ENCODE data around the gene CFAP69. TPM values are rescaled to one million over a fixed set of nuclear protein-coding genes. Genes with fewer than 3 reads are reported as not detected.

Gene CFAP69
- total and polyA plus RNA-seq, 2 of the 8 experiments (the other 6 are each of a cell fraction or from before 2014, with no cell fraction given), result 1.00 to 3.8 TPM

DNA sequence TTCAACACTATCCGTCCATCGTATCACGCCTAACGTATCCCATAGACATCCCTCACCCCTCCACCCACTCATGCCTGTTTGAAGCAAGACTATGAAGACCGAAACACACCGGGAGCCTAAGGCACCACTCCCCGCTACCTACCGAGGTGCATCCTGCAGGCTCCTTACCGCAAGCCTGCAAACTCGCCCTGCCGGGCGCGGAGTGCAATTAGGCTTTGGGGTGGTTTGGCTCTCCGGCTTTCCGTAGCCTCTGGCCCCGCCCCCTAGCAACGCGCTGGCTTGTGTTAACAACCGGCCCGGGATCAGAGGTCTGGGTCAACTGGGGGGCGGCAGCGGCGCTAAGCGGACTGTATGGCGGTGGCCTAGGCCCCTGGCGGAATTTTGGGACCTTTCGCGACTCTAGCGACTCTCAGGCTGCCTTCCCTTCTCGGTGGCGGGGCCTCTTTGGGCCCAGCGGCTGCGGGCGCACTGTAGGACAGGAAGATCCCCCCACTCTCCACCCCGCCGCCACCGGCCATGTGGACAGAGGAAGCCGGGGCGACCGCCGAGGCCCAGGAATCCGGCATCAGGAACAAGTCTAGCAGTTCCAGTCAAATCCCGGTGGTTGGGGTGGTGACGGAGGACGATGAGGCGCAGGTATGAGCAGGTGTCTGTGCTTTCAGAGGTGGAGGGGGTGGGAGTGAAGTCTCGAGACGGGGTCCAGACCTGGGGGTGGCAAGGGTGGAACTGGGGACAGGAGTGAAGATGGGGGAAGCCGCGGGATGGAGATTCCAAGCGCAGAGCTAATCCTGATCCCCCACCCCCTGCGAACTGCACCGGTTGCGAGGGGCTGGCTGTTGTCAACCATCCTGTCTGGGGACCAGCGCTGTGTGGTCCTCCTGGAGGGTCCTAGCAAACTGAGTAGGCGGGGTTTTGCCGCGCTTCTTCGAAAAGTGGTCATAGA lies at the start of gene CFAP69 (continued):
- no peak for TF ChIP-seq TEAD4 (IDR thresholded peaks at IDR 0.05; ENCODE audit: low read depth, low read length)
- peak; percentile 64; the same call in 1 of the 2 replicates for TF ChIP-seq TAF1 (IDR thresholded peaks at IDR 0.05; ENCODE audit: low read depth, low read length)
- no peak for TF ChIP-seq NANOG (IDR thresholded peaks at IDR 0.05; ENCODE audit: insufficient read depth, low read depth, low read length, poor library complexity, severe bottlenecking)
- TF ChIP-seq SIN3A (conservative IDR thresholded peaks at IDR 0.05 in 1 of 2, IDR thresholded peaks at IDR 0.05 in 1 of 2; ENCODE audit: low read depth in 1 of 2, low read length in 2 of 2), result peak; percentile 90 to 98; a peak in 3 of 4 replicates
- TF ChIP-seq GTF2F1 (IDR thresholded peaks at IDR 0.05; ENCODE audit: borderline replicate concordance, low read depth, low read length), result no peak
- TF ChIP-seq CEBPB (IDR thresholded peaks at IDR 0.05; ENCODE audit: low read depth, low read length), result peak; percentile 55; the same call in 1 of the 2 replicates
- TF ChIP-seq, protein P1, sequence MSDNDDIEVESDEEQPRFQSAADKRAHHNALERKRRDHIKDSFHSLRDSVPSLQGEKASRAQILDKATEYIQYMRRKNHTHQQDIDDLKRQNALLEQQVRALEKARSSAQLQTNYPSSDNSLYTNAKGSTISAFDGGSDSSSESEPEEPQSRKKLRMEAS (IDR thresholded peaks at IDR 0.05), result peak; percentile 81
- TF ChIP-seq SP4 (IDR thresholded peaks at IDR 0.05; ENCODE audit: low read length), result no peak
- no peak for TF ChIP-seq CHD2 (IDR thresholded peaks at IDR 0.05; ENCODE audit: low read length)
- TF ChIP-seq SRF (IDR thresholded peaks at IDR 0.05; ENCODE audit: low read depth, low read length), result no peak
- TF ChIP-seq RAD21 (IDR thresholded peaks at IDR 0.05 in 1 of 2, conservative IDR thresholded peaks at IDR 0.05 in 1 of 2; ENCODE audit: low read depth in 2 of 2, low read length in 2 of 2), result peak in 1 of 2 experiments; percentile 22; a peak in 1 of 4 replicates
- no peak for TF ChIP-seq POU5F1 (IDR thresholded peaks at IDR 0.05; ENCODE audit: low read depth, low read length)
- no peak for TF ChIP-seq FOSL1 (IDR thresholded peaks at IDR 0.05; ENCODE audit: insufficient read depth, low read depth, low read length)
- TF ChIP-seq HDAC6 (IDR thresholded peaks at IDR 0.05; ENCODE audit: low read depth, low read length), result no peak
- no peak for TF ChIP-seq SIRT6 (IDR thresholded peaks at IDR 0.05; ENCODE audit: low read length)
- TF ChIP-seq CBX5 (IDR thresholded peaks at IDR 0.05; ENCODE audit: low read depth, low read length), result no peak
- no peak for TF ChIP-seq JUND (IDR thresholded peaks at IDR 0.05; ENCODE audit: low read length)
- no peak for TF ChIP-seq TCF12 (IDR thresholded peaks at IDR 0.05; ENCODE audit: low read depth, low read length)
